ENCODE measurements around the gene NPY.

The NPY gene

GRCh38 chr7:24313777-24314176 is 29.8 kb downstream of the NPY start:
- WGBS, 2 experiments (ENCODE audit: insufficient coverage in 2 of 2): 64 to 100% methylated on average over 1 to 2 of the region's 3 CpGs
- H3K4me3 ChIP-seq (ENCODE audit: extremely low read depth, insufficient read depth, low read length, poor library complexity, severe bottlenecking): no peak overlapping the region
- no peaks in the 10 kb centered on the region for H3K36me3 ChIP-seq (ENCODE audit: control insufficient read depth, insufficient read depth, low read length)
- no peaks in the 10 kb centered on the region for H3K9me3 ChIP-seq (ENCODE audit: control insufficient read depth, low read length)
- H3K27ac ChIP-seq (ENCODE audit: low read depth, low read length, severe bottlenecking): no peak overlapping the region
- H3K4me1 ChIP-seq (ENCODE audit: control insufficient read depth, insufficient read depth, low read length, poor library complexity, severe bottlenecking): no peaks in the 10 kb centered on the region

GRCh38 chr7:24316340-24316739 is 32.4 kb downstream of the NPY start:
- H3K4me1 ChIP-seq (ENCODE audit: control insufficient read depth, insufficient read depth, low read length, poor library complexity, severe bottlenecking): no peaks in the 10 kb centered on the region
- 85 to 88% methylated on average over 4 of the region's 6 CpGs for WGBS, 2 experiments (ENCODE audit: insufficient coverage in 2 of 2)
- H3K36me3 ChIP-seq (ENCODE audit: control insufficient read depth, insufficient read depth, low read length): no peaks in the 10 kb centered on the region
- no peak overlapping the region for H3K27ac ChIP-seq (ENCODE audit: low read depth, low read length, severe bottlenecking)
- H3K9me3 ChIP-seq (ENCODE audit: control insufficient read depth, low read length): no peaks in the 10 kb centered on the region
- no peak overlapping the region for H3K4me3 ChIP-seq (ENCODE audit: extremely low read depth, insufficient read depth, low read length, poor library complexity, severe bottlenecking)

GRCh38 chr7:24318326-24318725 is 34.3 kb downstream of the NPY start:
- Histone ChIP-seq H3K36me3 (ENCODE audit: control insufficient read depth, insufficient read depth, low read length) (no peaks in the 10 kb centered on the region), H3K4me3 (ENCODE audit: extremely low read depth, insufficient read depth, low read length, poor library complexity, severe bottlenecking) (no peak overlapping the region), H3K27ac (ENCODE audit: low read depth, low read length, severe bottlenecking) (no peak overlapping the region), H3K9me3 (ENCODE audit: control insufficient read depth, low read length) (no peaks in the 10 kb centered on the region), H3K4me1 (ENCODE audit: control insufficient read depth, insufficient read depth, low read length, poor library complexity, severe bottlenecking) (no peaks in the 10 kb centered on the region)
- 72 to 84% methylated on average over 4 to 6 of the region's 6 CpGs for WGBS, 2 experiments (ENCODE audit: insufficient coverage in 2 of 2)

GRCh38 chr7:24319209-24319608 is 35.2 kb downstream of the NPY start:
- no peaks in the 10 kb centered on the region for H3K9me3 ChIP-seq (ENCODE audit: control insufficient read depth, low read length)
- H3K4me1 ChIP-seq (ENCODE audit: control insufficient read depth, insufficient read depth, low read length, poor library complexity, severe bottlenecking): no peaks in the 10 kb centered on the region
- no peak overlapping the region for H3K4me3 ChIP-seq (ENCODE audit: extremely low read depth, insufficient read depth, low read length, poor library complexity, severe bottlenecking)
- no peaks in the 10 kb centered on the region for H3K36me3 ChIP-seq (ENCODE audit: control insufficient read depth, insufficient read depth, low read length)
- H3K27ac ChIP-seq (ENCODE audit: low read depth, low read length, severe bottlenecking): no peak overlapping the region

DNA sequence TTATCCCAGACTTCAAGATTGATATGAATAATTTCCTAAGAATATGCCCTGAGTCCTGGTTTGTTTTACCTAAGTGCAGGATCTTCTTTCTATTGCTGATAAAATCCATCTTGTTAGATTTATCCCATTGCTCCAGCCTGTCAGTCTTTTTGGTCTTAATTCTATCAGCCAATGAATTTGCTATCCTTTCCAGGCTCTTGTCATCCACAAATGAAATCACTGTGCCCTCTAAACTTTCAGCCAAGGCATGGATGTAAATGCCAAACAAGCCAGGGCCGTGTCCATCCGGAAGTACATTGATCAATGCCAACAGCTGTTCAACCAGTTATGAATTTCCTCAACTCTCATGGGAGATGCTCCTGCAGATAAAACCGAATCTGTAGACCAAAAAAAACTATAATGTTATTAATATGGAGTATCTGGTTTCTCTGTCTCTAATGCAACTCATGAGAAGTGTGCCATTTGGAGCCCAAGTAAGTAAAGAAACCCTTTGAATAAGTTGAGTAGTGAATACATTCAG is 40.0 kb downstream of the NPY start:
- H3K27ac ChIP-seq (ENCODE audit: low read depth, low read length, severe bottlenecking): no peak overlapping the region
- no peaks in the 10 kb centered on the region for H3K9me3 ChIP-seq (ENCODE audit: control insufficient read depth, low read length)
- no peak overlapping the region for H3K4me3 ChIP-seq (ENCODE audit: extremely low read depth, insufficient read depth, low read length, poor library complexity, severe bottlenecking)
- 88% methylated on average over 2 of the region's 3 CpGs; no CpG with 5 or more reads in 1 of the 2 experiments for WGBS, 2 experiments (ENCODE audit: insufficient coverage in 2 of 2)
- H3K36me3 ChIP-seq (ENCODE audit: control insufficient read depth, insufficient read depth, low read length): no peaks in the 10 kb centered on the region
- no peaks in the 10 kb centered on the region for H3K4me1 ChIP-seq (ENCODE audit: control insufficient read depth, insufficient read depth, low read length, poor library complexity, severe bottlenecking)

- Histone ChIP-seq H3K4me1 (ENCODE audit: control insufficient read depth, insufficient read depth, low read length, poor library complexity, severe bottlenecking) (no peaks in the 10 kb centered on the region), H3K27ac (ENCODE audit: low read depth, low read length, severe bottlenecking) (no peak overlapping the region), H3K9me3 (ENCODE audit: control insufficient read depth, low read length) (no peaks in the 10 kb centered on the region), H3K36me3 (ENCODE audit: control insufficient read depth, insufficient read depth, low read length) (no peaks in the 10 kb centered on the region), H3K4me3 (ENCODE audit: extremely low read depth, insufficient read depth, low read length, poor library complexity, severe bottlenecking) (no peak overlapping the region)
- WGBS, 2 experiments (ENCODE audit: insufficient coverage in 2 of 2): 90 to 96% methylated on average over 3 to 4 of the region's 5 CpGs
Observed at GRCh38 chr7:24325708-24326107, 41.7 kb downstream of the NPY start.

DNA sequence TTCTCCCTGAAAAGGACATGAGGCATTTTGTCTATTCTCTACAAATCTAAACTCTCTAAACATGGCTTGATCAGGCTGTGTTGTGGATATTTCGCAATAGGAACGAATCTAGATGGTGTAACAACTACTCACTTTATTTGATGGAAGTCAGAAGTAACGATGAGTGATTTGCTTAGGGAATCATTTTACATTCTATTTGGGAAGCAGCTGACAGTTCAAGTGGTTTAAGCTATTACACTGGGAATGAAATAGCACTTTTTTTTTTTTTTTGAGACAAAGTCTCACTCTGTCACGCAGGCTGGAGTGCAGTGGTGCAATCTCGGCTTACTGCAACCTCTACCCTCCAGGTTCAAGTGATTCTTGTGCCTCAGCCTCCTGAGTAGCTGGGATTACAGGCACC is 44.1 kb downstream of the NPY start:
- Histone ChIP-seq H3K4me1 (ENCODE audit: control insufficient read depth, insufficient read depth, low read length, poor library complexity, severe bottlenecking) (no peaks in the 10 kb centered on the region), H3K4me3 (ENCODE audit: extremely low read depth, insufficient read depth, low read length, poor library complexity, severe bottlenecking) (no peak overlapping the region), H3K9me3 (ENCODE audit: control insufficient read depth, low read length) (no peaks in the 10 kb centered on the region), H3K27ac (ENCODE audit: low read depth, low read length, severe bottlenecking) (no peak overlapping the region), H3K36me3 (ENCODE audit: control insufficient read depth, insufficient read depth, low read length) (no peaks in the 10 kb centered on the region)
- 100% methylated on average over 2 of the region's 5 CpGs for WGBS, 2 experiments (ENCODE audit: insufficient coverage in 2 of 2)

DNA sequence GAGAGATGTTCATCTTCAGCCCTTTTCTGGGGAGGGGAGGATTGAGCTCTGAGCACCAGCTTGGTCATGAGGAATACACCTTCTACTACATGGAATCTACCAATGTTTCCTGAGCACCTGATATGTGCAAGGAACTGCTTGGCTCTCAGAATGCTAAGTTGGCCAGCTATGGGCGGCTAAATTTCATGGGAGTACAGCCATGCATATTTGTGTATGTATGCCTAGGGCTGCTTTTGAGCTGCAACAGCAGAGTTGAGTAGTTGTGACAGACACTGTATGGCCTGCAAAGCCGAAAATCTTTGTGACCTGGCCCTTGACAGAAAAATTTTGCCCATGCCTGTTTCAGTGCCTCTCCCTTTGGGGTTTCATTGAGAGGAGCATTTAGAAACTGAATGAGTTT is 44.9 kb downstream of the NPY start:
- 68 to 78% methylated on average over 2 of the region's 2 CpGs for WGBS, 2 experiments (ENCODE audit: insufficient coverage in 2 of 2)
- no peaks in the 10 kb centered on the region for H3K36me3 ChIP-seq (ENCODE audit: control insufficient read depth, insufficient read depth, low read length)
- H3K9me3 ChIP-seq (ENCODE audit: control insufficient read depth, low read length): no peaks in the 10 kb centered on the region
- no peak overlapping the region for H3K27ac ChIP-seq (ENCODE audit: low read depth, low read length, severe bottlenecking)
- no peak overlapping the region for H3K4me3 ChIP-seq (ENCODE audit: extremely low read depth, insufficient read depth, low read length, poor library complexity, severe bottlenecking)
- no peaks in the 10 kb centered on the region for H3K4me1 ChIP-seq (ENCODE audit: control insufficient read depth, insufficient read depth, low read length, poor library complexity, severe bottlenecking)

DNA sequence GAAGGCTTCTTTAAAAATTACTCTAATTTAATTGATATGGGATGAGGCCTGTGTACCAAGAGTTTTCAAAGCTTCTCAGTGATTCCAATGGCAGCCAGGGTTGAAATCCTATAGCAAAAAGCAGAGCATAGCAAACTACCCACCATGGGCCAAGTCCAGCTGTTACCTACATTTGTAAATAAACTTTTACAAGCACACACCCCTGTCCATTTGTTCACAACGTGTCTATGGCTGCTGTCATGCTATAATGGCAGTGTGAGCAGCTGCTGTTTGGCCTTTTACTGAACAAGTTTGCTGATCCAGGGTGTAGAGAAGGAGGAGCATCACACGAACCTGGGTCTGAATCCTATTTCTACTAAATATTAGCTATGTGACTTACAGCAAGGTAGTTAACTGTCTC is 50.0 kb downstream of the NPY start:
- no peaks in the 10 kb centered on the region for H3K4me1 ChIP-seq (ENCODE audit: control insufficient read depth, insufficient read depth, low read length, poor library complexity, severe bottlenecking)
- WGBS, 2 experiments (ENCODE audit: insufficient coverage in 2 of 2): 100% methylated on average over 1 of the region's 2 CpGs; no CpG with 5 or more reads in 1 of the 2 experiments
- H3K9me3 ChIP-seq (ENCODE audit: control insufficient read depth, low read length): no peaks in the 10 kb centered on the region
- H3K4me3 ChIP-seq (ENCODE audit: extremely low read depth, insufficient read depth, low read length, poor library complexity, severe bottlenecking): no peak overlapping the region
- no peaks in the 10 kb centered on the region for H3K36me3 ChIP-seq (ENCODE audit: control insufficient read depth, insufficient read depth, low read length)
- no peak overlapping the region for H3K27ac ChIP-seq (ENCODE audit: low read depth, low read length, severe bottlenecking)

DNA sequence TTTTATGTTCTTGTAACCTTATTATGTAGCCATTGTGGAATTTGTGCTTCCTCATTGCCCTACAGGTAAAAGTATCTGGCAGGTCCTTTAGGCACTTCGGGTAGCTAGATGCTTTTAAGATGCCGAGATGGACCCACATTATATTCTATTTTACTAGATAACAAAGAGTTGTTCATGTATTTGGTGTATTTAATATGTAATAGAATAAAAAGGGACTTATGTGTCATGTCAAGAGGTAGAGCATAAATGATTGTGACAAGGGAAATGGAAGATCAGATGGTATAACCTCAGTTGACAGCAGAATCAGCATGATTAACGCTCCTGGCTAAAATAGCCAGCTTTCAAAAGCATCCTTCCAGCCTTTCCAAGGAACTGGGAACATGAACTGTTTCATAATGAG is 50.6 kb downstream of the NPY start:
- Histone ChIP-seq H3K4me3 (ENCODE audit: extremely low read depth, insufficient read depth, low read length, poor library complexity, severe bottlenecking) (no peak overlapping the region), H3K4me1 (ENCODE audit: control insufficient read depth, insufficient read depth, low read length, poor library complexity, severe bottlenecking) (no peaks in the 10 kb centered on the region), H3K9me3 (ENCODE audit: control insufficient read depth, low read length) (no peaks in the 10 kb centered on the region), H3K36me3 (ENCODE audit: control insufficient read depth, insufficient read depth, low read length) (no peaks in the 10 kb centered on the region), H3K27ac (ENCODE audit: low read depth, low read length, severe bottlenecking) (no peak overlapping the region)
- WGBS, 2 experiments (ENCODE audit: insufficient coverage in 2 of 2): 100% methylated on average over 1 of the region's 3 CpGs; no CpG with 5 or more reads in 1 of the 2 experiments

- Histone ChIP-seq H3K36me3 (ENCODE audit: control insufficient read depth, insufficient read depth, low read length) (no peaks in the 10 kb centered on the region), H3K4me3 (ENCODE audit: extremely low read depth, insufficient read depth, low read length, poor library complexity, severe bottlenecking) (no peak overlapping the region), H3K9me3 (ENCODE audit: control insufficient read depth, low read length) (no peaks in the 10 kb centered on the region), H3K27ac (ENCODE audit: low read depth, low read length, severe bottlenecking) (no peak overlapping the region), H3K4me1 (ENCODE audit: control insufficient read depth, insufficient read depth, low read length, poor library complexity, severe bottlenecking) (no peaks in the 10 kb centered on the region)
- WGBS, 2 experiments (ENCODE audit: insufficient coverage in 2 of 2): 46 to 63% methylated on average over 8 of the region's 8 CpGs
Observed at GRCh38 chr7:24336461-24336860, 52.5 kb downstream of the NPY start.

All from mesodermal cell (in vitro differentiated cells).